Vagina (tissue), 2 donors: ENCODE measurements around the gene CCNY.

Experiments used
- CTCF ChIP-seq, 3 experiments: fragments of 450-650 bp in 2 of 3; fragments of 200-600 bp in 1 of 3; sonication (generic) in 1 of 3; IDR thresholded peaks; one replicate each; pipeline ENCODE4 v1.5.1; 2017 to 2019; ENCODE audit warnings: antibody characterized with exemption in 3 of 3, mild to moderate bottlenecking in 2 of 3, moderate library complexity in 2 of 3
- POLR2A ChIP-seq, 2 donors: fragments of 450-650 bp; IDR thresholded peaks; one replicate each; pipeline ENCODE4 v1.6.1; 2017; ENCODE audit warnings: antibody characterized with exemption in 2 of 2, mild to moderate bottlenecking in 2 of 2, moderate library complexity in 2 of 2
- POLR2AphosphoS5 ChIP-seq, 2 donors: sonication (generic); formaldehyde crosslinking; IDR thresholded peaks; one replicate each; pipeline ENCODE4 v1.9.0; 2017; ENCODE audit warnings: antibody characterized with exemption in 2 of 2, mild to moderate bottlenecking in 2 of 2, low read depth in 1 of 2; ENCODE audit not compliant: insufficient read depth in 1 of 2

DNA sequence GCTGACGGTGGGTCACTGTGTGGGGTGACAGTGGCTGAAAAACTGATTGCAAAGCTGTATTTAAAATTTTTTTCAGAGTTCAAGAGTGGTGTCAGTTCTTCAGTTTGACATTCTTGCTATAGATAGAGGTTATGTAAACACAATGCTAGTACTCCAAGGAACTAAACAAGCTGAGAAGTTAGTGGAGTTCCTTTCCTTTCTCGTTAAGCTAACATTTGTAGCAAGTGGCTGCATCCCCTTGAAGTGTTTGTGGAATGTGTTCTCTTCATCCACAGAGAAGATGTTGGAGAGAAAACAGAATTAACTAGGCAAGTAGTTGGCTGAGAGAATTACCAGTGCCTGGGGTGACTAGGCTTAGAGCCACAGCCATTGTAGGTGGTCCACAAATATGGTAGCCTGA lies 15.8 kb downstream of the CCNY start:
- TF ChIP-seq CTCF (IDR thresholded peaks at IDR 0.05) (no peak), POLR2AphosphoS5 (IDR thresholded peaks at IDR 0.05; ENCODE audit: insufficient read depth in 1 of 2, low read depth in 1 of 2) (no peak), POLR2A (IDR thresholded peaks at IDR 0.05) (no peak)
